Right kidney (tissue), 1 donor: Measurements from ENCODE around the gene SLC44A3.

Source experiments
- DNase-seq: peaks from one replicate; pipeline ENCODE4 v3.0.0-alpha.2; 2016

SLC44A3 gene

DNA sequence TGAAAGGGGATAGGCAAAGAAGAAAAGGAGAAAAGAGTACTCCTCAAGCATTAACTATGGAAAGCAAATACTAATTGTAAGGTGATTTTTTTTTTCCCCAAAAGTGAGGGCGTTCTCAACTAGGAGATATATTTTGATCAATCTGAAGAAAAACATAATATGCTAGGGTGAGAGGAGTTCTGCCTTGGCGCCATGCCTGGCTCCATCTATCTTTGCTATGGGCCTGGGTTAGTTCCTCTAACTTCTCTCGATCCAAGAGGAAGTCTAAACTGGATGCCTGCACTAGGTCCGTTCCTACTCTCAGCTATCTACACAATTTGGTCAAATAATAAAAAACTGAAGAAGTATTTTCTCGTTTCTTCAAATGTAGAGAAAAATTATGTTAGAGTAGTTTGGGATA, 86.2 kb downstream of the SLC44A3 start:
- DNase-seq, result no peak

DNA sequence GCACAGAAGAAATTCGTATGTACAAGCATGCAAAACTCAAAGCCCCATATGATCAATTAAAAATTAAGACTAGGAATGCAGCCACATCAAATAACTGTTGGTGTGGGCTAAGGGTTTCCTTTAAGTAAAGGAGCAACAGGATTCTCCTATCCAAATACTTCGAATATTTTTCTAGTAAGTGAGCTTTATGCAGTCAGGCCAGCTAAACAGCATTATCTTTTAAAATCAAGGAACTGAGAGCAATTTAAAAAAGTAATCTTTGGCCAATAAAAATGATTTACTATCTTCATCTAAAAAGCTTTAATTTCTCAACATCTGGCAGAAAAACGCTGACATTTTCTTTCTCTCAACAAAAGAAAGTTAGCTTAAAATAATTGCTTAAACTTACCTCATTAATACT, 87.0 kb downstream of the SLC44A3 start:
- DNase-seq, result no peak

DNA sequence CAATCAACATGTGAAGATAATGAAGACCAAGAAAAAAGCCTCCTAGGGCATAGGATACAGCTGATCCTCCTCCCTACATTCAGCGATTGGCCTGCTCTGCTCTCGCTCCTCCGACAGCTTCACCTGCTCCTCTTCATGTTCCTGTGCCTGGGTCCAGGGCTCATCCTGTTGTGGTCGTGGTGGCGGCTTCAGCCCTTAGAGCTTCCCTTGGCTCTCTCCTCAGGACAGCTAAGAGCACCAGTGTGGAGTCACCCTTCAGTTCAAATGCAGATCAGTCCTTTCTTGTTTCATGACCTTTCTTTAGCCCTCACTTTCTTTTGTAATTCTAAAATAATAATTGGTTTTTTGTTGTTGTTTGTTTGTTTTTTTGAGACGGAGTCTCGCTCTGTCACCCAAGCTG, 88.0 kb downstream of the SLC44A3 start:
- no peak for DNase-seq

- DNase-seq, result no peak
These were observed 88.8 kb downstream of the SLC44A3 start for GRCh38 chr1:94908965-94909364.

GRCh38 chr1:94909486-94909885, 89.3 kb downstream of the SLC44A3 start:
- no peak for DNase-seq

DNA sequence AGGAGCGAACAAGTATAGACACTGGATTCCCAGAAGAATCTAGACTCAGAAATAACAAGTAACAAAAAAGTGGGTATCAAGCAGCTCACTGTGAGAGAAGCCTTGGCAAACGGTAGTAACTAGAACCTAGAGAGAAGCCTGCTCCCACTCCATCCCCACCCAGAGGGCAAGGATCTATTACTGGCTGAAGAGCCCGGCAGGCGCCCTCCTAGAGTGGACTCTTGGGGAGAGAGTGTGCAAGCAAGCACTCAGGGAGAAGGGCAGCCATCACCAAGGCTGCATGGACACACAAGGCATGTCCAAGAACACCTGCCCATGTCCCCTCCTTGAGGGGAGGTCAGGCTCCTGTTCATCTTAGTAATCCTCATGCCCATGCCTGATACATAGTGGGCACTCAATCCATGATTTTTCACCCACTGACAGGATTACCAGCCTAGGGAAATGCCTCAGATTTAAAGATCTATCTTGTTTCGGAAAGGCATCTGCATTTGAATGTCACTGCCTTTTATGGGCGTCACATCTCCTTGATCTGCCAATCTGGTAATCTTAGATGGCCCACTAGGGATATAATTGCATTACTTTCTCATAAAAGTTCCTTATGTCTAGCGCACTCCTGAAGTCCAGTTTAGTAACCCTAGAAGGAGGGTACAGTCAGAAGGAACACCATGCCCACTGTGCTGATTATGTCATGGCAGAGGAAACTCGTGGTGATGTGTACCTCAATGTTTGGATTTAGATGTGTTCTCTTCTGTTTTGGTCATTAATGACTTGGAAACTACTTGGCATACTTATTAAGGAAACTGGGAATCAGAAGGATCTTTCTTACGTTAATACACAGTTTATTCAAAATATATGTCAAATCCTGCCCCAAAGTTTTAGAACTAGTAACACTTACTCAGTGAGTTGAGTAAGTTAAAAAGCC, 92.4 kb downstream of the SLC44A3 start:
- no peak for DNase-seq

DNA sequence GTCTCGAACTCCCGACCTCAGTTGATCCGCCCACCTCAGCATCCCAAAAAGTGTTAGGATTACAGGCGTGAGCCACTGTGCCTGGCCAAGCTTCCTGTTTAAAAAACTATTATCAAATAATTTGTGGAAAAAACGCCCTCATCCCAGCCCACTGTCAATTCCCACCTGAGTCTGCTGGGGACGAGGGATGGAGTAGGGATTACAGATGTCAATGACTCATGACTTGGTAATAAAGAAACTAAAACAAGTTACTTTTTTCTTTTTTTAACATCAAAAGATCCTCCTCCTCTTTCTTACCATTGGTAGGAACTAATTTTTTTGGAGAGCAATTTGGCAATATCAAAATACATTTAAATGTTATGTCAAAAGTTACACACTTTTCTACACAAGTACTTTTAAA, 97.1 kb downstream of the SLC44A3 start:
- no peak for DNase-seq

DNA sequence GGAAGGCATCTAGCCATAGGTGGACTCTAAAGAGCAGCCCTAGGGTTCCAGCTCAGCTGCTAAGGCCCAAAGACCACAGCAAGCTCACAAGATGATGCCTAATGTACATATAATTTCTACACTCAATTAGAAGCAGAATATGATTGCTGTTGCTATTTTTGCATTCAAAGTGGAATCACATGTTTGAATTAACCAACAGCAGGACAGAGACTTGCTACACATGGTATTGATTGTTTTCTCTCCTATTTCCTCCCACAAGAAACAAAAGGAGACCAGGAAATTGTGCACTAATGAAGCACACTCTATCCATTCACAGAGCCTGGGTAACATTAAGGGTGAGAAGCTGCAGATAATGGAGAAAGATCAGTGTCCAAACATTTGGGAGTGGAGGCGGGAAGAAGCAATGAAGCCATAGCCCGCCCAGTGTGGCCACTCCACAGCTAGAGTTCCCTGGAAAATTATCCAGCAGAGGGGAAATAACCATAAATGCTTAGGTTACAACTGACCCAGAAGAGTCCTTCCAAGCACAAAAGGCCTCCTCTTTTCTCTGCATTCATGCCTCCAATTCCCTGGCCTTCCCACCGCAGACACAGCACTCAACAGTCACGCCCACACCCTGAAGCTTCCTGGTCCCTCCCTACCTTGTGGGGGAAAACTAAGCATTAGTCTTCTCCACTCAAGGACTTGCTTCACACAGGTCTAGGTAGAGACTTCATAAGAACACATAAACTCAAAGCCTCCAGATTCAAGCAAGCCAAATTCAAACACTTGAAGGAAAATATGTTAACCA, 99.3 kb downstream of the SLC44A3 start:
- no peak for DNase-seq

- DNase-seq, result no peak
These were observed 99.9 kb downstream of the SLC44A3 start for GRCh38 chr1:94920061-94920460.

DNA sequence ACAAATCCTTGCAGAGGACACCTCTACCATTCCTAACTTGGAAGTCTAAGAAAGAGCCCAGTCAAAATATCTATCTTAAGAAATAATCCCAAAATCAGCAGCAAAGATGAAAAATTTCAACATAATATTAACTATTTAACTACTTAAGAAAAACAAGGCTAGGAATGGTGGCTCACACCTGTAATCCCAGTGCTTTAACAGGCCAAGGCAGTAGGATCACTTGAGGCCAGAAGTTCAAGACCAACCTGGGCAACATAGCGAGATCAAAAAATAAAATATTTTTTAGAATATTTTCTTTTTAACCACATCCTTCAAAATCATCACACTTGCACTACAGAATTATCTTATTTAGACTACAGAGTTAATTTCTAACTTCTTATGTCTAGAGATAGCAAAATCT, 101.8 kb downstream of the SLC44A3 start:
- DNase-seq, result no peak

GRCh38 chr1:94922761-94923331, 102.7 kb downstream of the SLC44A3 start:
- DNase-seq, result no peak

GRCh38 chr1:94925004-94925403, 104.8 kb downstream of the SLC44A3 start:
- DNase-seq, result no peak

- DNase-seq, result peak; percentile 85
These were observed 105.5 kb downstream of the SLC44A3 start for GRCh38 chr1:94925561-94926125.

- peak; percentile 97 for DNase-seq
These were observed 106.2 kb downstream of the SLC44A3 start for GRCh38 chr1:94926126-94926914.

GRCh38 chr1:94926915-94927404, 106.8 kb downstream of the SLC44A3 start, which contains the start of gene CNN3:
TSS of gene CNN3 (minus strand) at chr1:94927110. CDS start at chr1:94926894, 216 bp downstream.
- DNase-seq, result no peak

DNA sequence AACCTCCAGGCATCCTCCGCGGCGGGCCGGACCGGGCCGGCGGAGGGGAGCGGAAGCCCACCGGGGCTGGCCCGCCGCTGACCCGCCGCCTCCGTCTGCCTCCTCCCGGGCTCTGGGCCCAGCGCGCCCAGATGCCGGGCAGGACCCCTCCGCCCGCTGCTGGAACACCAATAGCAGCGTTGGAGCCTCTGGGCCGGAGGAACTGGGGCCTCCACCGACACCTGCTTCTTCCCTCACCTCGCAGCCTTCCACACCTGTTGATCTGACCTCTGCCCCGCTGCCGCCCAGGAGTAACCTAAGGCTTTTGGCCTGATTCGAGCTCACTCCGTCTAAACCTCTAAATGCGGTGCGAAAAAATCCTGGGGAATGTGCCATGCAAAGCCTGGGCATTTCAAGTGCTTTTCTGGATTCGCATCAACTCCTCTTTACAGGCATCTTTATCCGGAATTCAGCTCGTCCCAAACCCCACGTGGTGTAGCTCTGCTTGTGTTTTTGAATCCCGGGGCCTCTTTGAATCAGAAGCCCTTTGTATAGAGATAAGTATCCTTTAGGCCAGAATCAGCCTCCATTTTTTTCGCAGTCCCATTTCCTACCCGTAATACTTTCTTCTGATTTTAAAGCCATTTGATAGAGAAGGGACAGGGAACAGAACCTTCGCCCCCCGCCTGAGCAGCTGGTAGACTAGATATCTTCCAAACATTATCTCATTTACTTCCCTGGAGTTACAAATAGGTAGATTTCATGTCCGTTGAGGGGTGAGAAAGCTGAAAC, 107.4 kb downstream of the SLC44A3 start:
- DNase-seq, result peak; percentile 95

DNA sequence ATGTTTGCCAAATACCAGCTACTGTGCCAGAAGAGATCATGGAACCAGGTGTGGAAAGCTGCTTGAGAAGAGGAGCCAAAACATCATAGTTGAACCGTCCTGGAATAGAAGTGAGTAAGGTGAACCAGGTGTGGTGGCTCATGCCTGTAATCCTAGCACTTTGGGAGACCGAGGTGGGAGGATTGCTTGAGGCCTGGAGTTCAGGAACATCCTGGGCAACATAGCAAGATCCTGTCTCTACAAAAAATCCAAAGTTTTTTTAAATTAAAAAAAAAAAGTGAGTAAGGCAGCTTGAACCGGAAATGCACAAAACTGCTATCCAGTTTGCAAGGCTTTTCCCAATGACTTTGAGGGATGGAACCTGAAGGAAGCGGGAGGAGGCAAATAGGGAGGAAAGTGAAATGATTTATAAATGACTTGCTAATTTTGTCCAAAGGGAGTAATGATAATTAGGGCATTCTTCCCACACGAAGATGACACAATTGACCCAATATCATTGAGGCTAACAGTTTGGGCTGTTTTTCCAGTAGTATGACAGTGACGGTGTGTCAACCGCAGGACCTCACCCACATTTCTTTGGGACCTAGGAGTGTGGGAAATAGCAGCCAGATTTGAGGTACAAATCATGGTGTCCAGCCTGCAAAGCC, 108.3 kb downstream of the SLC44A3 start:
- no peak for DNase-seq

GRCh38 chr1:94929351-94930217, 109.4 kb downstream of the SLC44A3 start:
- DNase-seq, result no peak

DNA sequence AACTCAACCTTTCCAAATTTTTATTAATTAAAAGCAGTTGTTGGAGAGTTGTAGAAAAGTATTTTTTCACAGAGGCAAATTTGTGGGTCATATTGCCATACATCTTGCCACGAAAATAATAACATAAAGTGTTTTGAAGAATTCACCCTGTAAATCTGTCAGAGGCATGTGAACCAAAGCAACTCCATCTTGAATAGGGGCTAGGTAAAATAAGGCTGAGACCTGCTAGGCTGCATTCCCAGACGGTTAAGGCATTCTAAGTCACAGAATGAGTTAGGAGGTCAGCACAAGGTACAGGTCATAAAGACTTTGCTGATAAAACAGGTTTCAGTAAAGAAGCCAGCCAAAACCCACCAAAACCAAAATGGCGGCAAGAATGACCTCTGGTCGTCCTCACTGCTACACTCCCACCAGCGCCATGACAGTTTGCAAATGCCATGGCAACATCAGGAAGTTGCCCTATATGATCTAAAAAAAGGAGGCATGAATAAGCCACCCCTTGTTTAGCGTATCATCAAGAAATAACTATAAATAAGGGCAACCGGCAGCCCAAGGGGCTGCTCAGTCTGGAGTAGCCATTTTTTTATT, 111.2 kb downstream of the SLC44A3 start:
- no peak for DNase-seq
